ENCODE measurements around the gene PPP1R1C.

The PPP1R1C gene

DNA sequence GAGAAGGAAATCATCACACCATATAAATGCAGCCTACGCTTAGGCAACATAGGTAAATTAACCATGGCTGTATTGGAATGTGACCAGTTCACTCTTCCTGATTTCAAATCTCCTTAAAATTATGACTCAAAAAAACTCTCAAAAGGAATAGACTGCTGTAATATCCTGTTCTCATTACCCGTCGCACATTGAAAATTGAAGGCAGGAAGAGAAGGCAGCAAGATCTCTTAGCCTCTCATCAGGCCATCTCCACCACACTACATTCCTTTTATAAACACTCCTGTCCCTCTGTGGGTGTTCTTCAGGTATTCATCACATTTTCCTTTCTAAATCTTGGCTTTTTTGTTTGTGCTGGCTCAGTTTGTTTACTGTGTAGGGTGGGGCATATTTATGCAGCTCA lies 83.2 kb downstream of the PPP1R1C start:
- H3K9me2 ChIP-seq (replicated peaks; ENCODE audit: control insufficient read depth, low read length) = no peaks in the 10 kb centered on the region
- no peak overlapping the region for H3K4me2 ChIP-seq (ENCODE audit: low read length)
- peaks cover 15% of the 10 kb centered on the region for H3K4me1 ChIP-seq (ENCODE audit: control insufficient read depth, low read length)
- no peaks in the 10 kb centered on the region for H3F3A ChIP-seq (ENCODE audit: control insufficient read depth, insufficient read depth)
- no peak overlapping the region for H3K27ac ChIP-seq (ENCODE audit: low read depth, low read length)
- H4K20me1 ChIP-seq (ENCODE audit: control insufficient read depth, insufficient read depth, low read depth, low read length) = no peaks in the 10 kb centered on the region
- H3K79me2 ChIP-seq (ENCODE audit: control insufficient read depth, low read length) = no peaks in the 10 kb centered on the region
- TF ChIP-seq EZH2phosphoT487 (IDR thresholded peaks at IDR 0.05; ENCODE audit: borderline replicate concordance, low read length) = no peak
- TF ChIP-seq, protein P1, sequence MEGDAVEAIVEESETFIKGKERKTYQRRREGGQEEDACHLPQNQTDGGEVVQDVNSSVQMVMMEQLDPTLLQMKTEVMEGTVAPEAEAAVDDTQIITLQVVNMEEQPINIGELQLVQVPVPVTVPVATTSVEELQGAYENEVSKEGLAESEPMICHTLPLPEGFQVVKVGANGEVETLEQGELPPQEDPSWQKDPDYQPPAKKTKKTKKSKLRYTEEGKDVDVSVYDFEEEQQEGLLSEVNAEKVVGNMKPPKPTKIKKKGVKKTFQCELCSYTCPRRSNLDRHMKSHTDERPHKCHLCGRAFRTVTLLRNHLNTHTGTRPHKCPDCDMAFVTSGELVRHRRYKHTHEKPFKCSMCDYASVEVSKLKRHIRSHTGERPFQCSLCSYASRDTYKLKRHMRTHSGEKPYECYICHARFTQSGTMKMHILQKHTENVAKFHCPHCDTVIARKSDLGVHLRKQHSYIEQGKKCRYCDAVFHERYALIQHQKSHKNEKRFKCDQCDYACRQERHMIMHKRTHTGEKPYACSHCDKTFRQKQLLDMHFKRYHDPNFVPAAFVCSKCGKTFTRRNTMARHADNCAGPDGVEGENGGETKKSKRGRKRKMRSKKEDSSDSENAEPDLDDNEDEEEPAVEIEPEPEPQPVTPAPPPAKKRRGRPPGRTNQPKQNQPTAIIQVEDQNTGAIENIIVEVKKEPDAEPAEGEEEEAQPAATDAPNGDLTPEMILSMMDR (IDR thresholded peaks at IDR 0.05; ENCODE audit: low read depth, low read length, poor library complexity, severe bottlenecking) = no peak
- H3K9me3 ChIP-seq (ENCODE audit: control insufficient read depth, insufficient read depth, low read length) = no peaks in the 10 kb centered on the region
- no peak overlapping the region for H3K4me3 ChIP-seq (ENCODE audit: low read length)
- 0 out of 2 replicates have a peak, but pooled peaks cover 5% of the 10 kb centered on the region for H3K36me3 ChIP-seq (ENCODE audit: control insufficient read depth, low read length)
- no peaks in the 10 kb centered on the region for H3K27me3 ChIP-seq (ENCODE audit: control insufficient read depth, low read length)

DNA sequence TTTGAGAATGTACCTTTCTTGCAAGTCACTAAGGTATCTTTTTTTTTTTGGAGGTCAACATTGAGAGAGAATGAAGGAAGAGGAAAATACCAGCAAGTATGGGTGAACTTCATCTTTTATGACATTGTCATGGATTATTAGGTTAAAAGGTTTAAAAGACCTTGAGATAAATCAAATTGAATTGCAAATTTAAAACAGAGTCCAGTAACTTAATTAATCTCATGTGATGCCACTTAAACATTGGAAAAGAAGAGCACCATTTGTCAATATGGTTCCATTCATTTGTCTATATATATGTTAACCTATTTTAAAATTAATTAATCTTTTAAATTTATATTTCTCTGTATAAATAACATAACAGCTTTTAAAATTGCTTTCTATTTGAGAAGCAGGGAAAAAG lies 83.8 kb downstream of the PPP1R1C start:
- Histone ChIP-seq H3K4me3 (ENCODE audit: low read length) (no peak overlapping the region), H3K4me1 (ENCODE audit: control insufficient read depth, low read length) (peaks cover 10% of the 10 kb centered on the region), H3K36me3 (ENCODE audit: control insufficient read depth, low read length) (no peaks in the 10 kb centered on the region), H4K20me1 (ENCODE audit: control insufficient read depth, insufficient read depth, low read depth, low read length) (no peaks in the 10 kb centered on the region), H3K27me3 (ENCODE audit: control insufficient read depth, low read length) (no peaks in the 10 kb centered on the region), H3K9me3 (ENCODE audit: control insufficient read depth, insufficient read depth, low read length) (no peaks in the 10 kb centered on the region), H3K27ac (ENCODE audit: low read depth, low read length) (no peak overlapping the region), H3F3A (ENCODE audit: control insufficient read depth, insufficient read depth) (no peaks in the 10 kb centered on the region), H3K4me2 (ENCODE audit: low read length) (no peak overlapping the region), H3K79me2 (ENCODE audit: control insufficient read depth, low read length) (no peaks in the 10 kb centered on the region), H3K9me2 (replicated peaks; ENCODE audit: control insufficient read depth, low read length) (no peaks in the 10 kb centered on the region)
- TF ChIP-seq, protein P1 (IDR thresholded peaks at IDR 0.05; ENCODE audit: low read depth, low read length, poor library complexity, severe bottlenecking) = no peak
- TF ChIP-seq EZH2phosphoT487 (IDR thresholded peaks at IDR 0.05; ENCODE audit: borderline replicate concordance, low read length) = no peak

DNA sequence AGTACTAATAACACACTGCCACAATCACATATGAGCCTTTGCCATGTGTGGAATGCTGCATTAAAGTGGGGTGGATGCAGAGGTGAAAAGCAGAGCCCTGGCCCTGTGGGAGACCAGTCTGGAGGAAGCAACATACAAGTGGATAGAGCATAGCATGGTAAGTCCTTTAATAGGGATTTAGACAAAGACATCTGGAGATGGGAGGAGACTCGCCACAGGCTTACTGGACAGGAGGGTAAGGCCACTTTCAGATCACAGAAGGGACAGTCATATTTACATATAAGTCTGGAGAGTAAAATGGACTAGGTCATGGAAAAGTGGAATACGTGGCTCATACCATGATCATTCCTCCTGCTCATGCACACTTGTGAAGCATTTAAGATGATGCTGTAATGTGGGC lies 84.3 kb downstream of the PPP1R1C start:
- Histone ChIP-seq H3K36me3 (ENCODE audit: control insufficient read depth, low read length) (no peaks in the 10 kb centered on the region), H4K20me1 (ENCODE audit: control insufficient read depth, insufficient read depth, low read depth, low read length) (no peaks in the 10 kb centered on the region), H3F3A (ENCODE audit: control insufficient read depth, insufficient read depth) (no peaks in the 10 kb centered on the region), H3K27ac (ENCODE audit: low read depth, low read length) (no peak overlapping the region), H3K4me2 (ENCODE audit: low read length) (no peak overlapping the region), H3K9me3 (ENCODE audit: control insufficient read depth, insufficient read depth, low read length) (no peaks in the 10 kb centered on the region), H3K4me1 (ENCODE audit: control insufficient read depth, low read length) (peaks cover 5% of the 10 kb centered on the region), H3K79me2 (ENCODE audit: control insufficient read depth, low read length) (no peaks in the 10 kb centered on the region), H3K9me2 (replicated peaks; ENCODE audit: control insufficient read depth, low read length) (no peaks in the 10 kb centered on the region), H3K4me3 (ENCODE audit: low read length) (no peak overlapping the region), H3K27me3 (ENCODE audit: control insufficient read depth, low read length) (no peaks in the 10 kb centered on the region)
- TF ChIP-seq, protein P1 (IDR thresholded peaks at IDR 0.05; ENCODE audit: low read depth, low read length, poor library complexity, severe bottlenecking) = no peak
- no peak for TF ChIP-seq EZH2phosphoT487 (IDR thresholded peaks at IDR 0.05; ENCODE audit: borderline replicate concordance, low read length)

DNA sequence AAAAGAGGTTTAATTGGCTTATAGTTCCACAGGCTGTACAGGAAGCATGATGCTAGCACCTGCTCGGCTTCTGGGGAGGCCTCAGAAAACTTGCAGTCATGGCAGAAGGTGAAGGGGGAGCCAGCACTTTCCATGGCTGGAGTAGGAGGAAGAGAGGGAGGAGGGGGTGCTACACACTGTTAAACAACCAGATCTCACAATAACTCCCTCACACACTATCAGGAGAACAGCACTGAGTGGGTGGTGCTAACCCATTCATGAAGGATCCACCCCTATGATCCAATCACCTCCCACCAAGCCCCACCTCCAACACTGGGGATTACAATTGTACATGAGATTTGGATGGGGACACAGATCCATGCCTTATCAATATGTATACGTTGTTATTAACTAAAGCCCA lies 85.1 kb downstream of the PPP1R1C start:
- Histone ChIP-seq H3K4me1 (ENCODE audit: control insufficient read depth, low read length) (no peaks in the 10 kb centered on the region), H3K79me2 (ENCODE audit: control insufficient read depth, low read length) (no peaks in the 10 kb centered on the region), H3K27ac (ENCODE audit: low read depth, low read length) (no peak overlapping the region), H3K9me2 (replicated peaks; ENCODE audit: control insufficient read depth, low read length) (no peaks in the 10 kb centered on the region), H3K36me3 (ENCODE audit: control insufficient read depth, low read length) (no peaks in the 10 kb centered on the region), H3F3A (ENCODE audit: control insufficient read depth, insufficient read depth) (no peaks in the 10 kb centered on the region), H3K4me3 (ENCODE audit: low read length) (no peak overlapping the region), H3K9me3 (ENCODE audit: control insufficient read depth, insufficient read depth, low read length) (no peaks in the 10 kb centered on the region), H3K4me2 (ENCODE audit: low read length) (no peak overlapping the region), H3K27me3 (ENCODE audit: control insufficient read depth, low read length) (no peaks in the 10 kb centered on the region), H4K20me1 (ENCODE audit: control insufficient read depth, insufficient read depth, low read depth, low read length) (no peaks in the 10 kb centered on the region)
- TF ChIP-seq EZH2phosphoT487 (IDR thresholded peaks at IDR 0.05; ENCODE audit: borderline replicate concordance, low read length) = no peak
- TF ChIP-seq, protein P1 (IDR thresholded peaks at IDR 0.05; ENCODE audit: low read depth, low read length, poor library complexity, severe bottlenecking) = no peak
